IPS-11a (cell line): ENCODE measurements around the gene SEMA6A.

ENCODE experiments used
- H3K4me3 ChIP-seq: one replicate; pipeline ENCODE4 v1.5.1; 2013; ENCODE audit warnings: low read depth, low read length, control low read depth

SEMA6A gene

GRCh38 chr5:116415182-116415581, 159.4 kb downstream of the SEMA6A start:
- no peak overlapping the region for H3K4me3 ChIP-seq

- no peak overlapping the region for H3K4me3 ChIP-seq
Observed at GRCh38 chr5:116411101-116411571, 163.5 kb downstream of the SEMA6A start.

- H3K4me3 ChIP-seq: no peak overlapping the region
Observed at GRCh38 chr5:116410336-116410890, 164.2 kb downstream of the SEMA6A start.

DNA sequence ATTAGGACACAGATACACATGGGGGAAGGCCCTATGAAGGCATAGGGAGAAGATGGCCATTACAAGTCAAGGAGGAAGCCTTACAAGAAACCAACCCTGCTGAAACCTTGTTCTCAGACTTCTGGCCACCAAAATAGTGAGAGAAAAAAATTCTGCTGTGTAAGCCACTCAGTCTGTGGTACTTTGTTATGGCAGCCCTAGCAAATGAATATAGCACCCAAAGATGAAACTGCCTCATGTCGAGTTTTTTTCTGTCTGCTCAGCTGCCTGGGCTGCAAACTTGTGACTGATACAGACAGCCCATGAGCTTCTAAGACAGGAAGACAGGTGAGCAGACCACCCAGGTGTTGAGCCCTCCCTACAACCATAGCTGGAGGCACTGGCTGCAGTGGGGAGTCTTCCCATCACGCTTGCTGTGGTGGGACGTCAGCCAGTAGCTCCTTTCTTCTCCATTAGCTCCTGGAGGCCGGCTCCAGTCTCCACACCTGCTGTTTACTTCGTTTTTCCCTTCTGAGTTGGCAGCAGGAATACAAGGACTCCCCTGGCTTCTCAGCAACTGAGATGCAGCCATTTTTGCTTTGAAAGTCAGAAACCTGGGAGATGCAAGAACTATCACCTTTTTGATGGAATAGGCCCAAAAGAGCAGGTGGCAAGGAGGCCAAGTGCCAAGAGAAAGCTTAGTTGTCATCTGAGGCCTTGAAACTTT, 164.9 kb downstream of the SEMA6A start:
- no peak overlapping the region for H3K4me3 ChIP-seq

- H3K4me3 ChIP-seq: no peak overlapping the region
Observed at GRCh38 chr5:116406306-116407041, 168.1 kb downstream of the SEMA6A start.

- H3K4me3 ChIP-seq: no peak overlapping the region
Observed at GRCh38 chr5:116404792-116405191, 169.8 kb downstream of the SEMA6A start.

GRCh38 chr5:116404016-116404415, 170.6 kb downstream of the SEMA6A start:
- no peak overlapping the region for H3K4me3 ChIP-seq

DNA sequence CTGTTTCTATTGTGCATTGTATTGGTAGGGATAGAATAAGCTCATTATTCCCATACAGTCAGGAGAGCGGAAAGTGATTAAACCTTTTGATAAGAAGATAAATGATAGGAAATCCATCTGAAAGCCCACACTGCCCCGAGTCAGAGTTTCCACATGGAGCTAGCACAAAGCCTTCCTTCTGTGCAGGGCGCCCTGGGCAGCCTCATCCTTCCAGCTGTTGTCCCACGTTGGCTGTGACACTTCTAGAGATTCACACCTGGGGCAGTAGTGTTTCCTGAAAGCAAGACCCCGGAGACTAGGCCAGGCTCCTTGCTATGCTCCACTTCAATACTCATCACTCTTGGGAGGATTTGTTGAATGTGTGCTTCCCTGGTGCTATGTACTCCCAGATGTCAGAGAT, 172.4 kb downstream of the SEMA6A start:
- no peak overlapping the region for H3K4me3 ChIP-seq

DNA sequence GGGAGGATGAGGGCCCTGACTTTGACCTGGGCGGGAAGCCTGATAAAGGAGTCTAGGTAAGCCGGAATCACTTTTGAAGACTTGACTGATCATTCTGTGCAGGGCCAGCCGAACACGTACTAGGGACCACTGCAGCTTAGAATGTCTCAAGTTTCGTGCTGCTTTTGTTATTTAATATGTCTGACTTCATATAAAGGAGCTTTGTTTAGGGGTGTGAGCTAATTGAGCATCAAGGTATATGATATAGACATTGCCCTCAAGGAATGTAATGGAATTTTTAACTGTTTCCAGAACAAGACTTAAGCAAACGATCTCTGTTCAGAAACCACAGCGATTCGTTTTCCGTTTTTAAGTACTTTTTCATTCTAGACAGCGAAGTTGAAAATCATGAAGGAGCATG, 173.0 kb downstream of the SEMA6A start:
- H3K4me3 ChIP-seq: no peak overlapping the region

DNA sequence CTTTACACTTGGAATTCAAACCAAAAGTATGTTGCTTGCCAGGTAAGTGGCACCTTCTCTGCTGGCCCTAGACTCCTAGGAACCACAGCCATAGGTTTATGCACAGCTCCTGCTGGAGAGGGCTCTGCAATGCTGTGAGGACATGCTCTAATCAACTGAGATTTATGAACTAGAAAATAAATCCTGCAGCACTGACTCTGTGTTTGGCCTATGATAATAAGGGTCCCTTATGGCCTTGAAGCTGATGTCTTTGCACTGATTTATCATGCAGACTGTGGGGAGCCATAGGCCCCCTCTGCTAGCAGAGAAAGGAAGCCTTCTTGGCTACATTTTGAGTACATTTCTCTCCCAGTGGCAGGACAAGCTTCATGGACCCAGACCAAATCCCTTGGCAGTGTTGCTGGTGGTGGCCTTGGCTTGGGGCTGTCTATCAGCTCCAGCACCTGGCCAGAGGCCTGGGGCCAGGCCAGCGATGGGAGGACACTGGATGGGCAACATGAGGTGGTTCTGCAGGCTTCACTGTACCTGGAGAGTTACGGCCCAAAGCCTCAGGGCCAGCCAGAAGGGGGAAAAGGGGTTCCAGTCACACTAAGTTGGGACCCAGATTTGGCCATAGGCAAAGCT, 178.0 kb downstream of the SEMA6A start:
- no peak overlapping the region for H3K4me3 ChIP-seq

DNA sequence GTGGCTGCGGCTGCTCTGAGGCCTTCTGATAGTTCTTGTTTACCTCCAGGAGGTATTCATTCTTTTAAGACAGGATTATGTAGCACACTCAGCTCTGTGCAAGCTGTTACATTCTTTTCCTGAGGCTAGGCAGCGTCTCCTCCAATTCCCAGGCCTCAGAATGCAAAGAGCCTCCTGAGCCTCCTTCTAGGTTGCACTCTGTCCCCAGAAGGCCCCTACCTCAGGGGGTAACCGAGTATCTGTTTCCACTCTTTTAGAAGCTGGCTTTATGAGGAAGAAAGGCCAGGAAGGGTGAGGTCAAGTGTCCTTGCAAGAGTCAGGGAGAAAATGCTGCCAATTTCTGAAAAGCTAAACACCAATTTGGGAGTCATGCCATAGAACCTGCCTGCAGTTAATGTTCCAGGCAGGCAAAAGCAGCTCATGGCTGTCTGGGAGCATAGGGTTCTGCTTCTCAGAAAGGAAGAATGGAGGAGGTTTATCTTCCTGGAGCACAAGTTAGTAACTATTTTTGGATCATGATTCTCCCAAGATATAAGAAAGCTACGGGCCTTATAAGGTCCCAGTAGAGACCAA, 178.9 kb downstream of the SEMA6A start:
- no peak overlapping the region for H3K4me3 ChIP-seq

DNA sequence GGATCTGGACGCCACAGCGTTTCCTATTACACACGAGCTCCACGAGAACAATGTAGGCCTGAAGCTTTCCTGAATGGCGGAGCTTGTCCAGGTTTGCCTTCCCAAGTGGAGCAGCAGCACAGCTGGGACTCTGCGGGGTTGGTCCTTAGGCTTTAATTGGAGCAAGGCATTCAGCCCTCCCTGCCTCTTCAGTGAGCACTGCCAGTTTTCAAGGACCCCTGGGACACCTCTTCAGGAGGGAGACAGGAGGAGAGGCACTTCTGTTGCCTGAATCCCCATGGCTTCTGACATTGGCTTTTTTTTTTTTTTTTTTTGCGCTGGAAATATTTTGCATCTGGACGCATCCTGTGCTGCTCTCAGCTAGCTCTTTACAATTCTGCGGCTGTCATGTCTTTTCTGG, 179.4 kb downstream of the SEMA6A start:
- no peak overlapping the region for H3K4me3 ChIP-seq

GRCh38 chr5:116394186-116394867, 180.3 kb downstream of the SEMA6A start:
- no peak overlapping the region for H3K4me3 ChIP-seq
